ENCODE results near the gene TSPAN13.

The TSPAN13 gene

DNA sequence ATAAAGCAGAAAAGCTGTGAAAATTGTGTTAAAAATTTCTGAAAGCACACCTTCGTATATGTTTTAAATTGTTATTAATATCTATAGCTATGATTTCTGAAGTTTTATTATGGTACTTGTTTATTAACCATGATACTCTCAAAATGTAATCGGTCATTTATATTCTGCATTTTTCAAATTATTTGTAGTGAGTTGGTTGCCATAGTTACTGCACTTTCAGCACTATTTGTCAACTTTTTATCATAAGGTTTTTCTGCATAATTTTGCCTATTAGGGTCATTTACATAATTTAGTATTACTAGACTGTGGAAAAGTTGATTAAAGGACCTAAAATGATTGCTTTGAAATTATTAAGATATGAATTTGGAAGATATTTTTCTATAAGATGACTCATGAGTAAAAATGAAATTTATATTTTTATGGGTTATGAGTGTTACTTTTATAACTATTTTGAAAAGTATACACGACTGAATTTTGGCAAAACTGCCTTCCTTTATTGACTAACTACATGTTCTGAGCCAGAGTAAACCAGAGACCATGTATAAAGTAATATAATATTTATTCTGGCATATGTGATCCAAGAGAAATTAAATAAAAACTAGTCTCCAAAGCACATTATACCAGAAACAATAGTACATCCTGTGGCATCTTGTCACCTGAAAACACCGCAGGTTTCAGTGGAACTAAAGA, 59.1 kb downstream of the TSPAN13 start:
- Histone ChIP-seq H3K4me3 (ENCODE audit: low read length) (no peak overlapping the region), H3K9ac (ENCODE audit: low read length) (no peak overlapping the region), H3K36me3 (replicated peaks; ENCODE audit: low read depth, low read length) (no peaks in the 10 kb centered on the region), H3K27me3 (ENCODE audit: low read depth, low read length) (no peaks in the 10 kb centered on the region), H3K4me2 (ENCODE audit: low read length) (no peak overlapping the region), H3K9me3 (ENCODE audit: insufficient read depth, low read length) (no peaks in the 10 kb centered on the region), H3K27ac (ENCODE audit: low read length) (no peak overlapping the region), H4K20me1 (ENCODE audit: insufficient read depth, low read length) (no peaks in the 10 kb centered on the region), H3K4me1 (ENCODE audit: low read length) (peaks cover 10% of the 10 kb centered on the region), H2AFZ (ENCODE audit: low read depth, low read length) (no peak overlapping the region), H3K79me2 (ENCODE audit: low read length) (no peaks in the 10 kb centered on the region)
- no peak for TF ChIP-seq EZH2phosphoT487 (IDR thresholded peaks at IDR 0.05; ENCODE audit: low read depth)
- TF ChIP-seq, protein P1, sequence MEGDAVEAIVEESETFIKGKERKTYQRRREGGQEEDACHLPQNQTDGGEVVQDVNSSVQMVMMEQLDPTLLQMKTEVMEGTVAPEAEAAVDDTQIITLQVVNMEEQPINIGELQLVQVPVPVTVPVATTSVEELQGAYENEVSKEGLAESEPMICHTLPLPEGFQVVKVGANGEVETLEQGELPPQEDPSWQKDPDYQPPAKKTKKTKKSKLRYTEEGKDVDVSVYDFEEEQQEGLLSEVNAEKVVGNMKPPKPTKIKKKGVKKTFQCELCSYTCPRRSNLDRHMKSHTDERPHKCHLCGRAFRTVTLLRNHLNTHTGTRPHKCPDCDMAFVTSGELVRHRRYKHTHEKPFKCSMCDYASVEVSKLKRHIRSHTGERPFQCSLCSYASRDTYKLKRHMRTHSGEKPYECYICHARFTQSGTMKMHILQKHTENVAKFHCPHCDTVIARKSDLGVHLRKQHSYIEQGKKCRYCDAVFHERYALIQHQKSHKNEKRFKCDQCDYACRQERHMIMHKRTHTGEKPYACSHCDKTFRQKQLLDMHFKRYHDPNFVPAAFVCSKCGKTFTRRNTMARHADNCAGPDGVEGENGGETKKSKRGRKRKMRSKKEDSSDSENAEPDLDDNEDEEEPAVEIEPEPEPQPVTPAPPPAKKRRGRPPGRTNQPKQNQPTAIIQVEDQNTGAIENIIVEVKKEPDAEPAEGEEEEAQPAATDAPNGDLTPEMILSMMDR (IDR thresholded peaks at IDR 0.05; ENCODE audit: low read depth, low read length): no peak

- Histone ChIP-seq H3K79me2 (ENCODE audit: low read length) (no peaks in the 10 kb centered on the region), H3K27ac (ENCODE audit: low read length) (no peak overlapping the region), H3K4me2 (ENCODE audit: low read length) (no peak overlapping the region), H2AFZ (ENCODE audit: low read depth, low read length) (no peak overlapping the region), H3K36me3 (replicated peaks; ENCODE audit: low read depth, low read length) (no peaks in the 10 kb centered on the region), H3K9me3 (ENCODE audit: insufficient read depth, low read length) (no peaks in the 10 kb centered on the region), H3K9ac (ENCODE audit: low read length) (no peak overlapping the region), H3K4me3 (ENCODE audit: low read length) (no peak overlapping the region), H3K4me1 (ENCODE audit: low read length) (peaks cover 10% of the 10 kb centered on the region), H3K27me3 (ENCODE audit: low read depth, low read length) (no peaks in the 10 kb centered on the region), H4K20me1 (ENCODE audit: insufficient read depth, low read length) (no peaks in the 10 kb centered on the region)
- no peak for TF ChIP-seq EZH2phosphoT487 (IDR thresholded peaks at IDR 0.05; ENCODE audit: low read depth)
- TF ChIP-seq, protein P1 (IDR thresholded peaks at IDR 0.05; ENCODE audit: low read depth, low read length): no peak
These were observed 59.7 kb downstream of the TSPAN13 start for GRCh38 chr7:16813232-16813616.

GRCh38 chr7:16815001-16815400, 61.4 kb downstream of the TSPAN13 start:
- H3K9me3 ChIP-seq (ENCODE audit: insufficient read depth, low read length): no peaks in the 10 kb centered on the region
- no peak for TF ChIP-seq EZH2phosphoT487 (IDR thresholded peaks at IDR 0.05; ENCODE audit: low read depth)
- TF ChIP-seq, protein P1 (IDR thresholded peaks at IDR 0.05; ENCODE audit: low read depth, low read length): no peak
- peaks cover 10% of the 10 kb centered on the region for H3K4me1 ChIP-seq (ENCODE audit: low read length)
- no peaks in the 10 kb centered on the region for H4K20me1 ChIP-seq (ENCODE audit: insufficient read depth, low read length)
- no peaks in the 10 kb centered on the region for H3K79me2 ChIP-seq (ENCODE audit: low read length)
- H3K27me3 ChIP-seq (ENCODE audit: low read depth, low read length): no peaks in the 10 kb centered on the region
- H3K4me2 ChIP-seq (ENCODE audit: low read length): no peak overlapping the region
- no peak overlapping the region for H3K9ac ChIP-seq (ENCODE audit: low read length)
- no peak overlapping the region for H3K27ac ChIP-seq (ENCODE audit: low read length)
- H3K36me3 ChIP-seq (replicated peaks; ENCODE audit: low read depth, low read length): no peaks in the 10 kb centered on the region
- H2AFZ ChIP-seq (ENCODE audit: low read depth, low read length): no peak overlapping the region
- H3K4me3 ChIP-seq (ENCODE audit: low read length): no peak overlapping the region

GRCh38 chr7:16816824-16817223, 63.3 kb downstream of the TSPAN13 start:
- Histone ChIP-seq H3K36me3 (replicated peaks; ENCODE audit: low read depth, low read length) (no peaks in the 10 kb centered on the region), H3K79me2 (ENCODE audit: low read length) (no peaks in the 10 kb centered on the region), H2AFZ (ENCODE audit: low read depth, low read length) (no peak overlapping the region), H3K9ac (ENCODE audit: low read length) (no peak overlapping the region), H3K4me3 (ENCODE audit: low read length) (no peak overlapping the region), H4K20me1 (ENCODE audit: insufficient read depth, low read length) (no peaks in the 10 kb centered on the region), H3K9me3 (ENCODE audit: insufficient read depth, low read length) (no peaks in the 10 kb centered on the region), H3K4me1 (ENCODE audit: low read length) (peaks cover 5% of the 10 kb centered on the region), H3K27ac (ENCODE audit: low read length) (no peak overlapping the region), H3K4me2 (ENCODE audit: low read length) (no peak overlapping the region), H3K27me3 (ENCODE audit: low read depth, low read length) (no peaks in the 10 kb centered on the region)
- TF ChIP-seq, protein P1 (IDR thresholded peaks at IDR 0.05; ENCODE audit: low read depth, low read length): no peak
- TF ChIP-seq EZH2phosphoT487 (IDR thresholded peaks at IDR 0.05; ENCODE audit: low read depth): no peak

Data from OCI-LY3 (cell line).